H1 (cell line): ENCODE measurements around the gene KCTD7. TPM values are rescaled to one million over a fixed set of nuclear protein-coding genes. Genes with fewer than 3 reads are reported as not detected.

Source experiments
- KDM5A ChIP-seq: fragments of 200-600 bp; IDR thresholded peaks from 2 replicates; pipeline ENCODE4 v1.7.1; 2012; ENCODE audit warnings: mild to moderate bottlenecking, low read length, inconsistent platforms, mixed read lengths
- TBP ChIP-seq: IDR thresholded peaks from 2 replicates; pipeline ENCODE4 v1.6.1; 2011; ENCODE audit warnings: low read depth, low read length, improper control_type of control experiment
- polyA plus RNA-seq, 7 experiments: library from polyadenylated mRNA; depleted of rRNA in 3 of 7; stranded (reverse) in 5 of 7; unstranded in 2 of 7; fragments of >200 nt in 5 of 7; fragments of 200-250 nt in 2 of 7; gene quantifications; 1 replicate in 5 of 7; 2 replicates in 1 of 7; 4 replicates in 1 of 7; pipeline versions ENCODE4 v1.2.1 to v1.2.3, GENCODE V29; 2011 to 2013; ENCODE audit warnings: missing spikeins in 2 of 7, mixed read lengths in 2 of 7
- total RNA-seq: library from RNA; stranded (reverse); fragmentation: NEBNext Ultra II Directional; extraction: Animal tissue kit (Norgen Biotek cat#: 25700); gene quantifications from 2 replicates; pipeline ENCODE4 v1.2.1, GENCODE V29; 2021
- TF ChIP-seq, protein P1 (sequence below), 3 experiments: IDR thresholded peaks; 1 replicate in 2 of 3; 2 replicates in 1 of 3; pipeline versions ENCODE4 v1.5.1 to v1.6.1; 2011; ENCODE audit warnings: low read length in 3 of 3, mild to moderate bottlenecking in 3 of 3, inconsistent platforms in 2 of 3, low read depth in 1 of 3, moderate library complexity in 1 of 3; ENCODE audit not compliant: insufficient read depth in 1 of 3; ENCODE audit errors: control extremely low read depth in 1 of 3

KCTD7 gene
- total and polyA plus RNA-seq, 2 of the 8 experiments (the other 6 are each of a cell fraction or from before 2014, with no cell fraction given) = 8.6 to 11.9 TPM

- TF ChIP-seq KDM5A = no peak
- TF ChIP-seq, protein P1, sequence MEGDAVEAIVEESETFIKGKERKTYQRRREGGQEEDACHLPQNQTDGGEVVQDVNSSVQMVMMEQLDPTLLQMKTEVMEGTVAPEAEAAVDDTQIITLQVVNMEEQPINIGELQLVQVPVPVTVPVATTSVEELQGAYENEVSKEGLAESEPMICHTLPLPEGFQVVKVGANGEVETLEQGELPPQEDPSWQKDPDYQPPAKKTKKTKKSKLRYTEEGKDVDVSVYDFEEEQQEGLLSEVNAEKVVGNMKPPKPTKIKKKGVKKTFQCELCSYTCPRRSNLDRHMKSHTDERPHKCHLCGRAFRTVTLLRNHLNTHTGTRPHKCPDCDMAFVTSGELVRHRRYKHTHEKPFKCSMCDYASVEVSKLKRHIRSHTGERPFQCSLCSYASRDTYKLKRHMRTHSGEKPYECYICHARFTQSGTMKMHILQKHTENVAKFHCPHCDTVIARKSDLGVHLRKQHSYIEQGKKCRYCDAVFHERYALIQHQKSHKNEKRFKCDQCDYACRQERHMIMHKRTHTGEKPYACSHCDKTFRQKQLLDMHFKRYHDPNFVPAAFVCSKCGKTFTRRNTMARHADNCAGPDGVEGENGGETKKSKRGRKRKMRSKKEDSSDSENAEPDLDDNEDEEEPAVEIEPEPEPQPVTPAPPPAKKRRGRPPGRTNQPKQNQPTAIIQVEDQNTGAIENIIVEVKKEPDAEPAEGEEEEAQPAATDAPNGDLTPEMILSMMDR (IDR thresholded peaks at IDR 0.05; ENCODE audit: control extremely low read depth in 1 of 3, insufficient read depth in 1 of 3, low read depth in 1 of 3, low read length in 3 of 3) = no peak
- TF ChIP-seq TBP = no peak
- TF ChIP-seq, all 59 proteins: peak for 0
Measured at GRCh38 chr7:66669088-66669487, 40.4 kb downstream of the KCTD7 start (continued).
